ENCODE measurements around the gene HPX.

Gene HPX

DNA sequence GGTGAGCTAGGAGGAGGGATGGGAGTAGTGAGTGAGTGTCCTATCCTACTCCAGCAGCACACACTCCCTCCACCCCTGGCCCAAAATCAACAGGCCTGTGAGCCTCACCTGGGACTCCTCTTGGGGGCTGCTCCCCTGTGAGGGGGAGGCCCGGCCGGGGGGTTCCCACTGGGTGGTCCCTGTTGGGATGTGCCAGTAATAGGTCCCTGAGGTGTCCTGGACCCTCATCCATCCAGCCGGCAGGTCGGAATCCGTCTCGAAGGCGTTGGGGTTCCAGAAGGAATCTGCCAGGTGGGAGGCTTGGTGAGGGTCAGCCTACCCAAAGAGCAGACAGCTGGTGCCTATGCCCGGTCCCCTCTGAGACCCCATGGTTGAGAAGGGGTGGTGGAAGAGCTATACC lies 37.2 kb downstream of the HPX start:
- no peak overlapping the region for H3K4me3 ChIP-seq (ENCODE audit: low read depth, low read length)
- DNase-seq (ENCODE audit: low read depth): no peak
- TF ChIP-seq, protein P1, sequence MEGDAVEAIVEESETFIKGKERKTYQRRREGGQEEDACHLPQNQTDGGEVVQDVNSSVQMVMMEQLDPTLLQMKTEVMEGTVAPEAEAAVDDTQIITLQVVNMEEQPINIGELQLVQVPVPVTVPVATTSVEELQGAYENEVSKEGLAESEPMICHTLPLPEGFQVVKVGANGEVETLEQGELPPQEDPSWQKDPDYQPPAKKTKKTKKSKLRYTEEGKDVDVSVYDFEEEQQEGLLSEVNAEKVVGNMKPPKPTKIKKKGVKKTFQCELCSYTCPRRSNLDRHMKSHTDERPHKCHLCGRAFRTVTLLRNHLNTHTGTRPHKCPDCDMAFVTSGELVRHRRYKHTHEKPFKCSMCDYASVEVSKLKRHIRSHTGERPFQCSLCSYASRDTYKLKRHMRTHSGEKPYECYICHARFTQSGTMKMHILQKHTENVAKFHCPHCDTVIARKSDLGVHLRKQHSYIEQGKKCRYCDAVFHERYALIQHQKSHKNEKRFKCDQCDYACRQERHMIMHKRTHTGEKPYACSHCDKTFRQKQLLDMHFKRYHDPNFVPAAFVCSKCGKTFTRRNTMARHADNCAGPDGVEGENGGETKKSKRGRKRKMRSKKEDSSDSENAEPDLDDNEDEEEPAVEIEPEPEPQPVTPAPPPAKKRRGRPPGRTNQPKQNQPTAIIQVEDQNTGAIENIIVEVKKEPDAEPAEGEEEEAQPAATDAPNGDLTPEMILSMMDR (IDR thresholded peaks at IDR 0.05; ENCODE audit: insufficient read depth, low read depth, low read length, missing control alignments): no peak

- DNase-seq (ENCODE audit: low read depth): peak; percentile 89
- peak overlapping the region; percentile 11 for H3K4me3 ChIP-seq (ENCODE audit: low read depth, low read length)
- TF ChIP-seq, protein P1 (IDR thresholded peaks at IDR 0.05; ENCODE audit: insufficient read depth, low read depth, low read length, missing control alignments): no peak
Observed at GRCh38 chr11:6402561-6402981, 38.2 kb downstream of the HPX start.

GRCh38 chr11:6402061-6402470 lies 38.7 kb downstream of the HPX start:
- TF ChIP-seq, protein P1 (IDR thresholded peaks at IDR 0.05; ENCODE audit: insufficient read depth, low read depth, low read length, missing control alignments): no peak
- peak; percentile 45 for DNase-seq (ENCODE audit: low read depth)

GRCh38 chr11:6401464-6401863 lies 39.3 kb downstream of the HPX start:
- TF ChIP-seq, protein P1 (IDR thresholded peaks at IDR 0.05; ENCODE audit: insufficient read depth, low read depth, low read length, missing control alignments): no peak
- no peak overlapping the region for H3K4me3 ChIP-seq (ENCODE audit: low read depth, low read length)
- no peak for DNase-seq (ENCODE audit: low read depth)

More at GRCh38 chr11:6402061-6402470, 38.7 kb downstream of the HPX start:
- peak overlapping the region; percentile 11 for H3K4me3 ChIP-seq (ENCODE audit: low read depth, low read length)

DNA sequence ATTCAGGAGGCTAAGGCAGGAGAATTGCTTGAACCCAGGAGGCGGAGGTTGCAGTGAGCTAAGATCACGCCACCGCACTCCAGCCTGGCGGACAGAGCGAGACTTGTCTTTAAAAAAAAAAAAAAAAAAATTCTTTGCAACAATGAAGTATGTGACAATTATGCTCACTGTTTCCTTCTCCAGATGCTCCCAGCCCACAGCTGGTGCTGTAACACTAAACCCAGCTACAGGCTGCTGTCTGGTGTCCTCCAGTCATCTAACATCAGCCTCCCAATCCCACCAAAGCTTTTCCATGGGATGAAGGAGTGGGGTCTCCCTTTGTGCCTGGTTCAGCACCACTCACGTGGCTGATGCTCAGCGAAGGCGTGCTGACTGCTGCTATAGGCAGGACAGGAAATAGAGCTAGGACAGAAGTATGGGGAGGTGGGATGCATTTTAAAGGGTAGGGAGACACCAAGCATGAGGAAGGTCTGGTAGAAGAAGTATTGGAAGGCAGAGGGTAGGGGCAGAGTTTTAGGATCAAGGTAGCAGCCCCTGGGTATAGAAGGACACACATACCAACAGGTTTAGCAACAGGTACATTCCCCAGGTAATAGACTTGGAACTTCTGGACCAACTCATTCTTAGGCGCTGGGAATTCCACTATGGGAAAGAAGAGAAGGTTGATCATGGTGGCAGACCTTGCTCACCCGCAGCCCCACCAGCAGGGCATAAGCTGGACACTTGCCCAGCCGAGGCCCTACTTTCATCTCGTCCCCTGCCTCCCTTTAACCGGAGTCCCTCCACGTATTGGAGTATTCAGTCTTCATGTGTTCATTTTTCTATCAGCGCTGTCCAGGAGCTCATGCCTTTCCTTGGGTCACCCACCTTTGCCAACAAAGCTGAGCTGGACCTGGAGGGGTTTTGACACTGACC lies 40.1 kb downstream of the HPX start:
- DNase-seq (ENCODE audit: low read depth): no peak
- TF ChIP-seq, protein P1 (IDR thresholded peaks at IDR 0.05; ENCODE audit: insufficient read depth, low read depth, low read length, missing control alignments): no peak
- no peak overlapping the region for H3K4me3 ChIP-seq (ENCODE audit: low read depth, low read length)

- H3K4me3 ChIP-seq (ENCODE audit: low read depth, low read length): no peak overlapping the region
- TF ChIP-seq, protein P1 (IDR thresholded peaks at IDR 0.05; ENCODE audit: insufficient read depth, low read depth, low read length, missing control alignments): no peak
- no peak for DNase-seq (ENCODE audit: low read depth)
Observed at GRCh38 chr11:6397636-6398035, 43.2 kb downstream of the HPX start.
